BLaER1 treated with 17β-estradiol and CSF1 and Interleukin-3, amounts not matched to agents 10 nM and 100 nM (cell line): Measurements from ENCODE around the gene RANBP1.

Experiments
- H3K27ac ChIP-seq, 11 experiments: shearing (Covaris generic); formaldehyde crosslinking; 2 replicates each; pipeline ENCODE4 v1.8.1; 2022
- H3K27me3 ChIP-seq, 11 experiments: shearing (Covaris generic); formaldehyde crosslinking; 2 replicates each; pipeline ENCODE4 v1.8.1; 2022
- H3K36me3 ChIP-seq, 11 experiments: shearing (Covaris generic); formaldehyde crosslinking; 2 replicates each; pipeline ENCODE4 v1.8.1; 2022
- H3K4me1 ChIP-seq, 10 experiments: shearing (Covaris generic); formaldehyde crosslinking; 2 replicates each; pipeline ENCODE4 v1.8.1; 2022
- H3K4me2 ChIP-seq, 11 experiments: shearing (Covaris generic); formaldehyde crosslinking; 2 replicates each; pipeline ENCODE4 v1.8.1; 2022
- H3K4me3 ChIP-seq, 10 experiments: shearing (Covaris generic); formaldehyde crosslinking; 2 replicates each; pipeline ENCODE4 v1.8.1; 2022
- H3K9ac ChIP-seq, 11 experiments: shearing (Covaris generic); formaldehyde crosslinking; 2 replicates each; pipeline ENCODE4 v1.8.1; 2022
- H3K9me3 ChIP-seq, 11 experiments: shearing (Covaris generic); formaldehyde crosslinking; replicated peaks in 1 of 11; 2 replicates each; pipeline ENCODE4 v1.8.1; 2022
- H4K20me1 ChIP-seq, 11 experiments: shearing (Covaris generic); formaldehyde crosslinking; 2 replicates each; pipeline ENCODE4 v1.8.1; 2022
- Cebpa-rat ChIP-seq, 11 experiments: shearing (Covaris generic); IDR thresholded peaks; 2 replicates each; pipeline ENCODE4 v1.8.1; 2022

The RANBP1 gene

GRCh38 chr22:20147237-20147988 lies 31.5 kb downstream of the RANBP1 start:
- Histone ChIP-seq H3K36me3 (peaks cover 0 to 32% (median 7%) of the 10 kb centered on the region in 11 experiments; a peak in 11 of 22 replicates), H3K4me2 (peak overlapping the region; percentile 85 to 98 (median 91)), H3K27ac (peak overlapping the region in 8 of 11 experiments; percentile 20 to 64 (median 49); a peak in 14 of 22 replicates), H3K4me1 (peaks cover 32 to 71% (median 60%) of the 10 kb centered on the region in 10 experiments), H3K9ac (peak overlapping the region; percentile 18 to 70 (median 54); a peak in 18 of 22 replicates), H4K20me1 (peaks cover 9 to 63% (median 25%) of the 10 kb centered on the region in 11 experiments; a peak in 19 of 22 replicates), H3K9me3 (no peaks in the 10 kb centered on the region), H3K4me3 (peak overlapping the region in 6 of 10 experiments; percentile 1 to 40 (median 22); a peak in 5 of 20 replicates), H3K27me3 (no peaks in the 10 kb centered on the region)
- TF ChIP-seq Cebpa-rat (IDR thresholded peaks at IDR 0.05): no peak

DNA sequence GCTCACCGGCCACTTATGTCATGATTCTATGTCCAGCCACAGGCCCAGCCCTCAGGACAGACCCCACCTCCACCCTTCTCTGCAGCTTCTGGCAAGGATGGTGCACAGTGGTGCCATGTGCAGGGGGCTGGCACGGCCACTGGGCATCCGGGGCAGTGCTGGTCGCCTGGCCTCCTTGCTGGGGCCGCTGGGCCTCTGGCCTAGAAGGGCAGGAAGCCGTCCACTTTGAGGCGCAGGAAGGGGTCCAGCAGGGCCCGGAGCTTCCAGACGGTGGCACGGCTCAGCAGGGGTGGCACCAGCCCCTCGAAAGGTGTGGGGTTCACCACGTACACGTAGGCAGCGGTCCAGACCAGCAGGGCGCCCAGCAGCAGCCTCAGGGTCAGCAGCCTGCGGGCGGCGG lies 32.5 kb downstream of the RANBP1 start:
- peak overlapping the region in 2 of 11 experiments; percentile 65 to 70; a peak in 1 of 22 replicates for H3K9ac ChIP-seq
- peak overlapping the region in 8 of 11 experiments; percentile 36 to 98 (median 93); a peak in 14 of 22 replicates for H3K4me2 ChIP-seq
- H3K27ac ChIP-seq: no peak overlapping the region
- H3K4me1 ChIP-seq: peaks cover 32 to 78% (median 69%) of the 10 kb centered on the region in 10 experiments
- no peak for TF ChIP-seq Cebpa-rat (IDR thresholded peaks at IDR 0.05)
- H3K4me3 ChIP-seq: no peak overlapping the region
- no peaks in the 10 kb centered on the region for H3K9me3 ChIP-seq
- H3K27me3 ChIP-seq: no peaks in the 10 kb centered on the region
- H3K36me3 ChIP-seq: peaks cover 0 to 22% (median 5%) of the 10 kb centered on the region in 11 experiments; a peak in 9 of 22 replicates
- peaks cover 9 to 53% (median 18%) of the 10 kb centered on the region in 11 experiments; a peak in 18 of 22 replicates for H4K20me1 ChIP-seq

DNA sequence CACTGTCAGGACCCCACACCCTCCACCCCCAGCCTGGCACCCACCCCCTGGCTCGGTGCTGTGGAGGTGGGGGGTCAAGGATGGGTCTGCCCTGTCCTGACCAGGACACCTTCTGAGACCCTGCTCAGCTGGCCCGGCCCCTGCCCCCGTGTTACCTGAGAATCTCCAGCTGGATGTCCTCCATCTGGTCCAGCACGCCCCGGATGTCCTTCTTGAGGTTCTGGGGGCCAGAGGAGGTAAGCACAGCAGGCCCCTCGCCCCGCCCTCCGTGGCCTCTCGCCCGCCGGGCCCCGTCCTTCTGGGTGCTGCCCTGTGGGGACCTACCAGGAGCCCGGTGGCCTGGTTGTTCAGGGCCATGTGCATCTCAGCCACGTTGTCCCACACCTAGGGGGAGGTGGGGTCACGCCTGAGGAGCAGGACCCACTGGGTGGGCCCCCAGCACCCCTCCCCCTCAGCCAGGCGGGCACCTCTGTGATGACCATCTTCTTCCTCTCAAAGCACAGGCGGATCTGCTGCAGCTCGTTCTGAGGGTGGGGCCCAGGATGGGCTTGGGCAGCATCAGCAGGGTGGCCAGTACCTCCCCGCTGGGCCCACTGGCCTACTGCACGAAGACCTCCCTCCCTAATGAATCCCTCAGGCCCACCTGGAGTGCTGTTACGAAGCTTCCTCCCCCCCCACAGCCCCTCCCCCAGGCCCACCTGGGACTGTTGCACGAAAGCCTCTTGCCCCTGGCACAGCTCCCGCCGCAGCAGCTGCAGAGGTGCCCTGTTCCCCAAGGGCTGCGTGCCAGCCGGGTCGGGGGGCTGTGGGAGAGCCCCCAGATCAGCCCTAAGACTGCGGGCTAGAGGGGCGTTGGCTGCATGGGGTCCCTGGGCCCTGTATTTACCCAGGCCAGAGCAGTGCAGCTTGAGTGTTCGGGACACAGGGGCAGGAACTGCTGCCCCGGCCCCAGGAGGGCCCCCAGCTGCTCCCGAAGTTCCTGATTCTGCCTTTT lies 33.6 kb downstream of the RANBP1 start:
- Histone ChIP-seq H3K27me3 (no peaks in the 10 kb centered on the region), H3K27ac (0 out of 22 replicates have a peak overlapping the region, but pooled peaks of 1 of the 11 experiments have one; percentile 13), H3K36me3 (peaks cover 0 to 11% (median 0%) of the 10 kb centered on the region in 11 experiments; a peak in 2 of 22 replicates), H3K4me3 (0 out of 20 replicates have a peak overlapping the region, but pooled peaks of 1 of the 10 experiments have one; percentile 19), H3K9me3 (no peaks in the 10 kb centered on the region), H4K20me1 (peaks cover 9 to 42% (median 18%) of the 10 kb centered on the region in 11 experiments; a peak in 18 of 22 replicates), H3K4me1 (peaks cover 34 to 89% (median 81%) of the 10 kb centered on the region in 10 experiments), H3K9ac (peak overlapping the region in 3 of 11 experiments; percentile 19 to 44 (median 26); a peak in 2 of 22 replicates), H3K4me2 (peak overlapping the region; percentile 26 to 93 (median 71); a peak in 20 of 22 replicates)
- no peak for TF ChIP-seq Cebpa-rat (IDR thresholded peaks at IDR 0.05)

GRCh38 chr22:20150381-20151275 lies 34.7 kb downstream of the RANBP1 start, which contains the start of gene CCDC188:
CCDC188 (minus strand) TSS chr22:20151055; CDS start chr22:20150986, 69 bp downstream.
- Histone ChIP-seq H4K20me1 (peaks cover 9 to 31% (median 17%) of the 10 kb centered on the region in 11 experiments; a peak in 18 of 22 replicates), H3K4me2 (peak within 1 kb of the TSS; percentile 26 to 93 (median 71); a peak in 19 of 22 replicates), H3K27ac (peak within 1 kb of the TSS in 1 of 11 experiments; percentile 14; a peak in 2 of 22 replicates), H3K9me3 (no peaks in the 10 kb centered on the region), H3K27me3 (no peaks in the 10 kb centered on the region), H3K9ac (peak within 1 kb of the TSS in 2 of 11 experiments; percentile 19 to 26; a peak in 3 of 22 replicates), H3K36me3 (peaks cover 0 to 2% (median 0%) of the 10 kb centered on the region in 11 experiments; a peak in 1 of 22 replicates), H3K4me3 (0 out of 20 replicates have a peak within 1 kb of the TSS, but pooled peaks of 1 of the 10 experiments have one; percentile 19), H3K4me1 (peaks cover 39 to 98% (median 91%) of the 10 kb centered on the region in 10 experiments)
- TF ChIP-seq Cebpa-rat (IDR thresholded peaks at IDR 0.05): no peak

DNA sequence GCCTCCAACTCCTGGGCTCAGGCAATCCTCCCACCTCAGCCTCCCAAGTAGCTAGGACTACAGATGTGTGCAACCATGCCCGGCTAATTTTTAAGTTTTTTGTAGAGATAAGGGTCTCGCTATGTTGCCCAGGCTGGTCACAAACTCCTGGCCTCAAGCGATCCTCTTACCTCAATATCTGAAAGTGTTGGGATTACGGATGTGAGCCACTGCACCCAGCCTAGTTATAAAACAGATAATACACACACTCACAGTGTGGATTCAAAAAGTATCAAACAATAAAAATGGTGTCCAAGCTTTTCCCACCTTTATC lies 35.3 kb downstream of the RANBP1 start:
- Histone ChIP-seq H3K4me2 (peak overlapping the region in 4 of 11 experiments; percentile 12 to 92 (median 40); a peak in 4 of 22 replicates), H3K9ac (no peak overlapping the region; a peak in 1 of 22 replicates), H3K36me3 (no peaks in the 10 kb centered on the region), H4K20me1 (peaks cover 9 to 26% (median 11%) of the 10 kb centered on the region in 11 experiments; a peak in 18 of 22 replicates), H3K4me3 (no peak overlapping the region), H3K27ac (no peak overlapping the region), H3K9me3 (no peaks in the 10 kb centered on the region), H3K27me3 (no peaks in the 10 kb centered on the region), H3K4me1 (peaks cover 38 to 98% (median 95%) of the 10 kb centered on the region in 10 experiments)
- TF ChIP-seq Cebpa-rat (IDR thresholded peaks at IDR 0.05): no peak

DNA sequence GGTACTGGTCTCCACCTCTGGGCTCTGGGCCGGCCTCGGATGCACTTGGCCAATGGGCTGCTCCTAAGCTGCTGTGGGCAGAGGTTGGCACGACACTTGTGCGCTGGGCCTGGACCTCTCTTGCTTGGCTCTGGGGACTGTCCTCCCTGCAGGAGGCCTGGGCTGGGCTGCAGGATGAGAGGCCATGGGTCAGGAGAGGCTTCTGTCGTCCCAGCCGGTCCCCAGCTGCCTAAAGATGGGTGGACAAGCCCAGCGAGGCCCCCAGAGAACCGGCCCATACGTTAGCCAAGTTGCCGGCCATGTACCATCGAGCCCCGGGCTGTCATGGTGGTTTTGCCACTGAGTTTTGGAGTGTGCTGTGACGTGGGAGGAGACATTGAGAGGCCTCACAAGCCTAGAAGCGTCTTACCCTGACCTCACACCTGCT lies 36.6 kb downstream of the RANBP1 start:
- Histone ChIP-seq H3K4me3 (no peak overlapping the region), H3K9ac (peak overlapping the region in 1 of 11 experiments; percentile 25; a peak in 1 of 22 replicates), H3K36me3 (no peaks in the 10 kb centered on the region), H4K20me1 (peaks cover 0 to 27% (median 0%) of the 10 kb centered on the region in 11 experiments; a peak in 7 of 22 replicates), H3K27me3 (no peaks in the 10 kb centered on the region), H3K4me1 (peaks cover 34 to 98% (median 95%) of the 10 kb centered on the region in 10 experiments), H3K4me2 (peak overlapping the region in 7 of 11 experiments; percentile 4 to 92 (median 30); a peak in 8 of 22 replicates), H3K9me3 (no peaks in the 10 kb centered on the region), H3K27ac (peak overlapping the region in 4 of 11 experiments; percentile 7 to 79 (median 37); a peak in 3 of 22 replicates)
- TF ChIP-seq Cebpa-rat (IDR thresholded peaks at IDR 0.05): no peak

- Histone ChIP-seq H3K9ac (peak overlapping the region in 7 of 11 experiments; percentile 13 to 76 (median 70); a peak in 6 of 22 replicates), H3K27me3 (peaks cover 0 to 11% (median 0%) of the 10 kb centered on the region in 11 experiments; a peak in 2 of 22 replicates), H4K20me1 (peaks cover 0 to 29% (median 0%) of the 10 kb centered on the region in 11 experiments; a peak in 3 of 22 replicates), H3K27ac (peak overlapping the region in 6 of 11 experiments; percentile 4 to 80 (median 66); a peak in 11 of 22 replicates), H3K4me2 (peak overlapping the region; percentile 79 to 97 (median 91); a peak in 21 of 22 replicates), H3K36me3 (no peaks in the 10 kb centered on the region), H3K4me1 (peaks cover 39 to 98% (median 95%) of the 10 kb centered on the region in 10 experiments), H3K9me3 (no peaks in the 10 kb centered on the region), H3K4me3 (peak overlapping the region in 1 of 10 experiments; percentile 64; a peak in 2 of 20 replicates)
- no peak for TF ChIP-seq Cebpa-rat (IDR thresholded peaks at IDR 0.05)
These were observed 38.0 kb downstream of the RANBP1 start for GRCh38 chr22:20153945-20154344.
